ENCODE results near the gene TLR10. TPM values are rescaled to one million over a fixed set of nuclear protein-coding genes. Genes with fewer than 3 reads are reported as not detected.

TLR10 gene
- total RNA-seq, 1 experiment from 2014 or later: 0.30 TPM

- TF ChIP-seq EGR1 (IDR thresholded peaks at IDR 0.05; ENCODE audit: low read depth) (no peak), CTCF (IDR thresholded peaks at IDR 0.05 in 2 of 3, conservative IDR thresholded peaks at IDR 0.05 in 1 of 3; ENCODE audit: borderline replicate concordance in 1 of 3, insufficient read depth in 1 of 3, low read depth in 2 of 3, low read length in 2 of 3) (0 out of 6 replicates have a peak, but pooled peaks of 1 of the 3 experiments have one; percentile 0), ZBTB33 (IDR thresholded peaks at IDR 0.05; ENCODE audit: extremely low read depth, insufficient replicate concordance, low read length) (no peak)
- ATAC-seq (no peak), DNase-seq (ENCODE audit: low read depth, low spot score) (no peak)
- RAD21 ChIA-PET (ENCODE audit: low non-redundant PET in 1 of 2, low total read pairs in 2 of 2, uncharacterized antibody in 2 of 2, unreplicated experiment in 2 of 2): interaction anchor here (0.6 to 1.4 kb wide), 7 partner anchors 23 to 580 kb away, joined by 3 to 4 read pairs (median 3); partner anchors contain the start of gene TLR10 (in 2 of the 2)
- H3K27me3 ChIP-seq (ENCODE audit: insufficient read depth, low read length): no peaks in the 10 kb centered on the region
- no peaks in the 10 kb centered on the region for H3K79me2 ChIP-seq (ENCODE audit: insufficient read depth, low read length)
- no peaks in the 10 kb centered on the region for H3K9me2 ChIP-seq (ENCODE audit: insufficient read depth)
- no peaks in the 10 kb centered on the region for H3K9me3 ChIP-seq (ENCODE audit: control insufficient read depth in 1 of 2, insufficient read depth in 1 of 2, low read depth in 1 of 2, low read length in 2 of 2)
- H3K9ac ChIP-seq (ENCODE audit: low read length): no peak overlapping the region
- no peaks in the 10 kb centered on the region for H4K20me1 ChIP-seq (ENCODE audit: insufficient read depth)
- H3K4me3 ChIP-seq (replicated peaks in 1 of 2; ENCODE audit: low read depth in 1 of 2, low read length in 2 of 2): no peak overlapping the region
- no peak overlapping the region for H3K27ac ChIP-seq (ENCODE audit: low read depth, low read length)
- H3K36me3 ChIP-seq (ENCODE audit: control insufficient read depth in 1 of 2, insufficient read depth in 2 of 2, low read length in 2 of 2): no peaks in the 10 kb centered on the region
- POLR2A ChIA-PET: interaction anchor here (1.0 to 1.5 kb wide), 3 partner anchors 96 to 580 kb away, joined by 3 to 4 read pairs (median 4); no protein-coding TSS in a partner anchor
- H3K4me1 ChIP-seq (ENCODE audit: control insufficient read depth in 1 of 2, insufficient read depth in 2 of 2, low read length in 2 of 2): peaks cover 0 to 8% of the 10 kb centered on the region in 2 experiments; a peak in 1 of 4 replicates
- CTCF ChIA-PET: interaction anchor here (0.7 to 2.9 kb wide), 25 partner anchors 9 to 709 kb away, joined by 3 to 35 read pairs (median 4); partner anchors contain the start of genes LIAS, RPL9, TLR1 and TLR10
- peak overlapping the region; percentile 65 for H2AFZ ChIP-seq (ENCODE audit: low read depth, low read length, poor library complexity, severe bottlenecking)
- no peak overlapping the region for H3K4me2 ChIP-seq (ENCODE audit: low read length)
- intact Hi-C loops (cut with micrococcal nuclease): loop anchor here (1.0 to 5.0 kb wide), 4 partner anchors 97 to 699 kb away; partner anchors contain the start of genes LIAS, RPL9 and TLR6
- no TSS peak for BruUV-seq (replicated peaks)
Observed at GRCh38 chr4:38759790-38760122, 23.0 kb downstream of the TLR10 start.
